GM10847 (cell line): ENCODE measurements around the gene ELOVL5.
A peak's percentile ranks its signal among the peaks of the same experiment; 100 is the strongest.

ENCODE experiments used
- POLR2A ChIP-seq: IDR thresholded peaks from 2 replicates; pipeline ENCODE4 v1.6.1; 2011; ENCODE audit not compliant: insufficient read length; ENCODE audit errors: extremely low read depth

ELOVL5 gene, protein sequence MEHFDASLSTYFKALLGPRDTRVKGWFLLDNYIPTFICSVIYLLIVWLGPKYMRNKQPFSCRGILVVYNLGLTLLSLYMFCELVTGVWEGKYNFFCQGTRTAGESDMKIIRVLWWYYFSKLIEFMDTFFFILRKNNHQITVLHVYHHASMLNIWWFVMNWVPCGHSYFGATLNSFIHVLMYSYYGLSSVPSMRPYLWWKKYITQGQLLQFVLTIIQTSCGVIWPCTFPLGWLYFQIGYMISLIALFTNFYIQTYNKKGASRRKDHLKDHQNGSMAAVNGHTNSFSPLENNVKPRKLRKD

DNA sequence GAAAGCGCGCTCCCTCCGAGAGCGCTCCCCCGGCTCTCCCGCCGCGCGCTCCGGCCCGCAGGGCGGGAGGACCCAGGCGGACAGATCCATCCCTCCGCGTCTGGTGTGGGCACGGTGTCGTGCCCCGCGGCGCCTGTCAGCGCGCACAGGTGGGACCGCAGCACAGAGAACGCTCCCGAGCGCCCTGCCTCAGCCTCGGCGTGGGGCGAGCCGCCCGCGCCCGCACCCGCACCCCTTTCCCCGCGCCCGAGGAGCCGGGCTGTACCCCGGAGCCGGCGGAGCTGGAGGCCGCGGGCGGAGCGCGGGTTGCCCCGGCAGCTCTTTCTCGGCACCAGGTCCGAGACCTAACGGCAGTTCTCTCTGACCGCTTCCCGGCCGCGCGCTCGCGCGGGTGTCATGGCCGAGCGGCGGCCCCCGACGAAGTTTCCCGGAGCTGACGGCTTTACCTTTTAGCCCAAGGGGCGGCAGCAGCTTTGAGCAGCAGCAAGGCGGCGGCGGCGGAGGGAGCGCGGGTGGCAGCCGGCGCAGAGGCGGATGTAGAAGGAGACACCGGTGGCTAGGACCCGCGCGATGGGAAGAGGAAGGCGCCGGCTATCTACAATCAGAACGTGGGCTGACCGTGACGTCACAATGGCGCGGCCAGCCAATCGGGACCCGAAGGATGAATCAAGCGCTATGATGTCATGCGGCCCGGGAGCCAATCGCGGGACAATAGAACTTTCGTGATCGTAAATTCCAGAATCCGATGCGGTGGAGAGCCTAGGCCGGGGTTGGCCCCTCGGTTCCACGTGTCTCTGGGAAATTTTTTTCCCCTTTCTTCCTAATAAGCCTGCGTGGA, at the start of gene ELOVL5:
TSS of gene ELOVL5 (minus strand) at position 580 of the 838 bp plus-strand sequence. CDS start 53,251 bp downstream, outside the sequence.
- TF ChIP-seq POLR2A, result peak; percentile 45

DNA sequence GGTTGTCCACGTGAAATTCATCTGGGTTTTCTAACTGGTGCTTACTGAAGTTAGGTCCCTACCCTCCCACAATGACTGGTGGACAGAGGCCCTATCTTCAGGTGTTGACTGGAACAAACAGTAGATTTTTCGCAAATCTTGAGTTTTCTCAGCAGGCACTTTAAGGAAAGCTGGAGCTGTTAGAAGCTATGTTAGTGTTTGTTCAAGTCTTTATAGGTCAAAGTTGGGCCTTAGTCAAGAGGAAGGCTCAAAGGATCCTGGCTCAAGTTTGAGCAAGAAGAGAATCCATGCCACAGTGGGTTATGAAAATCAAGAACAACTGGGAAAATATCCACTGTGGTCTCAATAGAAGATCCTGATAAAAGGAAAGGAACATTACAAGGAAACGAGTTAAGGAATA, 48.5 kb upstream of the ELOVL5 start:
- TF ChIP-seq POLR2A, result no peak

DNA sequence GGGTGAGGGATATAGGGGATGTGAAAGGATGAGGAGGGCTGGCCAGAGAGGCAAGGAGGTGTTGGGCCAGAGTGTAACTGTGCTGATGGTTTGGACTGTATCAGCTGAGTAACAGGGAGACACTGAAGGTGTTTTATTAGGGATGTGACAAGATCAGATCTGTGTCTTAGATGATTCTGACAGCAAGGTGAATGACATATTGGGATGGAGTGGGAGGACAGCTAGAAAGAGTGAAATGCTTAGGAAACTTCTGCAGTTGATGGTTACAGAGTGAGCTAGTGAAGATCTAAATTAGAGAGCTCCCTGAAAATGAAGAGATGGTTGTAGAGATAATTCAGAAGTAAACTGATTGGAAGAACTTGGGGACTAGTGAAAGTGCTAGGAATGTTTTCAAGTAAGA, 47.2 kb upstream of the ELOVL5 start:
- no peak for TF ChIP-seq POLR2A

DNA sequence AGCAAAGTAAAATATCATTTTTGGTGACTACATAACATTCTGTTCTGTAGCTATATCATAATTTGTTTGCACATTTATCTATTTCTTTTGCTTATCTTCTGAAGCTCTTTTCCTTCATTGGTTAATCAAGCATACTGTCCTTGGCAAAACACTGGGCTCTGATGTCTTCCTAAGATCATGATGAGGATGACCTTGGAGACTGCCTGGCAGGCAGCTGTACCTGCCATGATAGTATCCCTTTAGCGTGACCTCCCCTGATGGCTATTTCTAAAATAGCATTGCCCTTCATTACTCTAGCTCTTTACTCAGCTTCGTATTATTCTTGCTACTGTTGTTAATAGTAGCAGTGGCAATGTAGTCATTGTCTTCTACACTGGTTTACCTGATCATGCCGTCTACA, 46.0 kb upstream of the ELOVL5 start:
- no peak for TF ChIP-seq POLR2A

DNA sequence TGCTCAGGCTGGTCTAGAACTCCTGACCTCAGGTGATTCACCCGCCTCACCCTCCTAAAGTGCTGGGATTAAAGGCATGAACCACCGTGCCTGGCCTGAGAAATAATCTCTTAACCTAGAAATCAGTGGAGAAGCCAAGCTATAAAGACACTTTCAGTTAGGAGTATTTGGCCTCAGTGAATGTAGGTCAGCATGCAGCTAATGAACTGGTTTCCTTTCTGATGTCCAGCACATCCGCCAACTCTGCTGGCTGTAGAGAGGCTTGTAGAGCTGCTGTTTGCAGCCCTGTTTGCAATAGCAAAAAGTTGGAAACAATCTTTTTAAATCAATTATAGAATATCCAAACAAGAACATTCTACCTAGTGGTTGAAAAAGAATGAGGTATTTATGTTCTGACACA, 42.4 kb upstream of the ELOVL5 start:
- no peak for TF ChIP-seq POLR2A

DNA sequence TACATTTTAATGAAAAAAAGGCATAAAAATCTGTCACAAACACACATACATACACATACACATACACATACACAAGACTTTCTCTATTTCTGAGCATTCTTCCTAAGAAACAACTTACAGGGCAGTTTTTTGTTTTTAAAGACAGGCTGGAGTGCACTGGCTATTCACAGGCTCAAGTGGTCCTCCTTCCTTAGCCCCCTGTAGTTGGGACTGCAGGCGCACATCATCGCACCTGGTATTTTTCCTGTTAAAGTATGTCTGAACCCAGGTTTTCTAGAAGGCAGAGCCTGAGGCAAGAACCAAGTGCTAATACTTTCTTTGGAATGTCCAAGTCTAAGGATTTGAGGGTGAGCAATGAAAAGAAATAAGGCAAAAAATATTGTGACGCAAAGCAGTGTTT, 41.3 kb upstream of the ELOVL5 start:
- TF ChIP-seq POLR2A, result no peak

DNA sequence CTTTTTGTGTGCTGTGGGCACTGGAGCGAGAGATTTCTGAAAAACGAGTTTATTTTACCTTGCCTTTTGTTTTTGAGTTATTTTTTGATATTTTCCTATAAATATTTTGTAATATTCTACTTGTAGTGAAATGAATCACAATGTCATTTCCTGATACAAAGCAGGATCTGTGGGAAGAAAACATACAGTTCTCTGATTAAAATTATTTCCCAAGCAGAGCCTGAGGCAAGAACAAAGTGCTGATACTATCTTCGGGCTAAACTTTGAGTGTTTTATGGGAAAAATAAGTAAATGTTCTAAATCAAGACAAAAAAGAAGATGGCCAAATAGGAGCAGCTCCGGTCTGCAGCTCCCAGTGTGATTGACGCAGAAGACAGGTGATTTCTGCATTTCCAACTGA, 33.7 kb upstream of the ELOVL5 start:
- no peak for TF ChIP-seq POLR2A

DNA sequence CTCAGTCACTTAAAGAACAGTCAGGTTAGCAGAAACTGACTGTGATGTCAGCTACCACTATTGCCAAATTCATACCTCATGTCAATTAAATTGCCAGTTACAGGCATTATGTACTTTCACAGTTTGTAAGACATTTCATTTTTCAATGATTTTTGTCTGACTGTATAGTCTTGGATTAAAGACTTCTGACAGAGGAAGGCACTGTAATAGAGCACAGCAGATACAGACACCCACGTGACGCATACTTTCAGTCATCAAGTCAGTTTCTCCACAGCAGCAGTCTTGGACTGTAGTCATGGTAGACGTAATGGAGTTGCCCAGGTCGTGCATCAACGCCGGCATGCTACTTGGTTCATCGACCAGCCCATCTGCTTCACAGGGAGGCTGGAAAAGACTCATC, 29.5 kb upstream of the ELOVL5 start:
- TF ChIP-seq POLR2A, result no peak

DNA sequence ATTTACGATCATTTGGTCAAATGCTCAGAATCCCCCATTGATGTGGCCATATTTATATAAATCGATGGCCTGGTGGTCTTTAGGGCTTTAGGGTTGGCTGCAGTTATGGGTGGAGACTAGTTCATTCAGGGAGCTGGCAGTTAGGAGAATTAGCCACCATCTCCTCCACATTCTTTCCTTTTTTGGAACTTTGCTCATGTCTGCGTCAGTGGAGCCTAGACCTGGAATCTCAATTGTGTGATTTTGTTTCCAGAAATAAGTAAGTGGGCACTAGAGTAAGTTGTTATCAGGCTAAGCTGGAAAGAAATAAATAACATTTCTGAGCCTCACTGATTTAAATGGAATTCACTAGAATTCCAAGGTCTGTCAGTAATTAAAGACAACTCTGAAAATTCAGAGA, 29.0 kb upstream of the ELOVL5 start:
- TF ChIP-seq POLR2A, result no peak

DNA sequence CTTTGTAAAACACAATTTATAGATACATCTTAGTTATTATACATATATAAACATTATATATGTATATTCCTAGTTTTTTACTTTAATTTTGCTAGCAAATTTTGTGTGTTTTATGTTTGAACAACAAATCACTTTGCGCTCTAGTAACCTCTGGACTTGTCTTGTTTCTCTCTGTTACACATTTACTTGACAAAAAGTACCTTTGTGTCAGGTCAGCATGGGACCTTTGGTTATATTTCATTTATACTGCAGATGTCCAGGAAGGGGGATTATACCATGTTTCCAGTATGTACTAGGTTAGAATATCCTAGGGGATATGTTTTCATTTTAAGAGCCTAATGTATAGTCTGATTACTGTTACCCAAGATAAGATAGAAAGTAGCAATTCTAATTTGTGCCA, 28.5 kb upstream of the ELOVL5 start:
- TF ChIP-seq POLR2A, result no peak

DNA sequence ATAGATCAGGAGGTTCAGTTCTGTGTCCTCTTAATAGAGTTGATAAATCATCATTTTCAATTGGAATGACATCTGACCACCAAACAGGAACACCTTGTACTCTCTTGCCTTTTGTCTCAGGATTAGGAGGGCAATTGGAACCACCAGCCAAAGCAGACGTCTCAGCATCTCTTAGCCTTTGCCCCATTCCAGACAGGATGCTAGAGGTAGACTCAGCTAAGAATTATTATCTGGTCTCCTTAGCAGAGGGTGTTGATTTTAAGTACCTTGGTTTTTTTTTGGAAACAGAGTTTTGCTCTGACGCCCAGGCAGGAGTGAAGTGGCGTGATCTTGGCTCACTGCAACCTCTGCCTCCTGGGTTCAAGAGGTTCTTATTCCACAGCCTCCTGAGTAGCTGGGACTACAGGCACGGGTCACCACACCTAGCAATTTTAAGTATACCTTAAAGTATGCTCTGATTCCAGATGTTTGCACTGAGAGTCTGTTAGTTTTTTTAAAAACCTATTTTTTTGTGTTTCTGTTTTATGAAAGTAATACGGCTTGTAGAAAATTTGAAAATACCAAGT, 28.0 kb upstream of the ELOVL5 start:
- TF ChIP-seq POLR2A, result no peak

DNA sequence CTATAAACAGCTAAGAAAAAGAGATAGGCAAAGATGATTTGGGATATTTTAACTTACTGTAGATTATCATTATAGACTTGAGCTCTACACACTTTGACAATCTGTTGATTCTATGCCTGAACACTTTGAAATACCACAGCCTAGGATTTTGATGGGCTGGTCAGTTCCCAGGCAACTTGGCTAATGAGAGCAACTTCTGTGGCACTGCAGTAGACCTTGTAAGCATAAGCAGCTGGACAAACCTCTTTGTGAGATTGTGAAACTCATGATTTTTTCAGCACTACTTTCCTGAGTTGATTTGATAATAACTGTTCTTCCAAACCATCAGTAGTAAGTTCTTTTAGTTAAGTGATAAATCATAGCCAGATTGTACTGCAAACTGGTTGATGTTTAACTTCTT, 27.1 kb upstream of the ELOVL5 start:
- TF ChIP-seq POLR2A, result no peak

DNA sequence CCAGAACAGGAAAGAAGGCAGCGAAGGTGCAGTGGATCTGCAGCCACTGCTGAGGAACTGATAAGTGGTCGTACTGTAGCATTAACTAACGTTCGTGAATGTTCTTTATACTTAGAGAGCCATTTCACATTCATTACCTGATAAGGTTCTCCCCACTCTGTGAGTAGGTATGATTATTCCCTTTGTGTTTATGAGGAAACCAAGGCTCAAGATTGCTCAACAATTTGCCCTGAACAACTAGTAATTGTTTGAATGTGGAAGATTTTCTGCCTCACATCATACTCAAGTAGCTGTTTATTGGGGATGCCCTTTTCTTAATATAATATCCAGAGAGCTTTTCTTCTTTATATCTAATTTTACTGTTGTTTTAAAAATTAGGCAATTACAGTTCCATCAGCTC, 24.9 kb upstream of the ELOVL5 start:
- no peak for TF ChIP-seq POLR2A

DNA sequence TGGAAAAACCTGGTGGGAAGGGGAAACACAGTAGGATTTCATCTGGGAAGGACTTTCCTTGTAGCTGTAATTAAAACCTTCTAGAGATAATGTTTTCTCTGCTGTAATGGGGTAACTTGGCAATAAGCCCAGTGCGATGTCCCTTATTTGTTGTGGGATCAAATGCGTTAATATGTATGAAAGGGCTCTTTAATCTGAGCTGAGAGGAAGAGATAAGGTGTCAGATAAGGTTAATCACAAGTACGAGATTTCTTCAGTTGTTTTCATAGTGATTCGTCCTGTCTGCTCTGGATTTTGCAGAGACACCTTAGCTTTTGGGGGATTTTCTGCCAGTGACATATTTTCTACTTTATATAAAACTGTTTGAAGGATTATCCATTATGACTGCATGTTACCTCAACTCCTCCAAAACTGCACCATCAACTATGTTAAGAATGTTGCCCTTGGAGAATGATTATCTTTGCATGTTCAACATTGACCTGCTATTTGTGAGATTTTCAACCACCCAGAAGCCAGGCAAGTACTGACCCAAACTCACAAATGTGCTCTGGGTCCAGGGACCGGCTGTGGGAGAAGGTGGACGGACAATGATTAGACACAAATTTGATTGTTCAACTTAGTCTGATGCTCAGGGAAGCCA, 21.2 kb upstream of the ELOVL5 start:
- TF ChIP-seq POLR2A, result no peak

DNA sequence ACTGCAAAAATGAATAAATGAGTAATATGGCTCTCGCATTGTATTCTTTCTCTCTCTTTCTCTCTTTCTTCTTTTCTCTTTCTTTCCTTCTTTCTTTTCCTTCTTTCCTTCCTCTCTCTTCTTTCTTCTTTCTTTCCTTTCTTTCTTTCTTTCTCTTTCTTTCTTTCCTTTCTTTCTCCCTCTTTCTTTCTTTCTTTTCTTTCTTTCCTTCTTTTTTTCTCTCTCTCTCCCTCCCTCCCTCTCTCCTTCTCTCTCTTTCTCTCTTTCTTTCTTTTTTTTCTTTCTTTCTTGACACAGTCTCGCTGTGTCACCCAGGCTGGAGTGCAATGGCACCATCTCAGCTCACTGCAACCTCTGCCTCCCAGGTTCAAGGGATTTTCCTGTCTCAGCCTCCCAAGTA, 20.3 kb upstream of the ELOVL5 start:
- TF ChIP-seq POLR2A, result no peak

DNA sequence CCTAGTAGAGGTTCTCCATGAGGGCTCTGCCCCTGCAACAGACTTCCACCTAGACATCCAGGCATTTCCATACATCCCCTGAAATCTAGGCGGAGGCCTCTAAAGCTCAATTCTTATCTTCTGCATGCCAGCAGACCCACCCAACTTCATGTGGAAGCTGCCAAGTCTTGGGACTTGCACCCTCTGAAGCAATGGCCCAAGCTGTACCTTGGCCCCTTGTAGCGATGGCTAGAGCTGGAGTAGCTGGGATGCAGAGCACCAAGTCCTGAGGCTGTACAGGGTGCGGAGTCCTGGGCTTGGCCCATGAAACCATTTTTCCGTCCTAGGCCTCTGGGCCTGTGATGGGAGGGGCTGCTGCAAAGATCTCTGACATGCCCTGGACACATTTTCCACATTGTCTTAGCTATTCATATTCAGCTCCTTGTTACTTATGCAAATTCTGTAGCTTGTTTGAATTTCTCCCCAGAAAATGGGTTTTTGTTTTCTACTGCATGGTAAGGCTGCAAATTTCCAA, 17.4 kb upstream of the ELOVL5 start:
- TF ChIP-seq POLR2A, result no peak
